ENCODE data around the gene TRPV2.
"Not testable (repeated sequence)": the region's sequence is repeated elsewhere in the genome, so short reads cannot be mapped to it uniquely, and the experiment has no call there.

The TRPV2 gene, protein sequence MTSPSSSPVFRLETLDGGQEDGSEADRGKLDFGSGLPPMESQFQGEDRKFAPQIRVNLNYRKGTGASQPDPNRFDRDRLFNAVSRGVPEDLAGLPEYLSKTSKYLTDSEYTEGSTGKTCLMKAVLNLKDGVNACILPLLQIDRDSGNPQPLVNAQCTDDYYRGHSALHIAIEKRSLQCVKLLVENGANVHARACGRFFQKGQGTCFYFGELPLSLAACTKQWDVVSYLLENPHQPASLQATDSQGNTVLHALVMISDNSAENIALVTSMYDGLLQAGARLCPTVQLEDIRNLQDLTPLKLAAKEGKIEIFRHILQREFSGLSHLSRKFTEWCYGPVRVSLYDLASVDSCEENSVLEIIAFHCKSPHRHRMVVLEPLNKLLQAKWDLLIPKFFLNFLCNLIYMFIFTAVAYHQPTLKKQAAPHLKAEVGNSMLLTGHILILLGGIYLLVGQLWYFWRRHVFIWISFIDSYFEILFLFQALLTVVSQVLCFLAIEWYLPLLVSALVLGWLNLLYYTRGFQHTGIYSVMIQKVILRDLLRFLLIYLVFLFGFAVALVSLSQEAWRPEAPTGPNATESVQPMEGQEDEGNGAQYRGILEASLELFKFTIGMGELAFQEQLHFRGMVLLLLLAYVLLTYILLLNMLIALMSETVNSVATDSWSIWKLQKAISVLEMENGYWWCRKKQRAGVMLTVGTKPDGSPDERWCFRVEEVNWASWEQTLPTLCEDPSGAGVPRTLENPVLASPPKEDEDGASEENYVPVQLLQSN

DNA sequence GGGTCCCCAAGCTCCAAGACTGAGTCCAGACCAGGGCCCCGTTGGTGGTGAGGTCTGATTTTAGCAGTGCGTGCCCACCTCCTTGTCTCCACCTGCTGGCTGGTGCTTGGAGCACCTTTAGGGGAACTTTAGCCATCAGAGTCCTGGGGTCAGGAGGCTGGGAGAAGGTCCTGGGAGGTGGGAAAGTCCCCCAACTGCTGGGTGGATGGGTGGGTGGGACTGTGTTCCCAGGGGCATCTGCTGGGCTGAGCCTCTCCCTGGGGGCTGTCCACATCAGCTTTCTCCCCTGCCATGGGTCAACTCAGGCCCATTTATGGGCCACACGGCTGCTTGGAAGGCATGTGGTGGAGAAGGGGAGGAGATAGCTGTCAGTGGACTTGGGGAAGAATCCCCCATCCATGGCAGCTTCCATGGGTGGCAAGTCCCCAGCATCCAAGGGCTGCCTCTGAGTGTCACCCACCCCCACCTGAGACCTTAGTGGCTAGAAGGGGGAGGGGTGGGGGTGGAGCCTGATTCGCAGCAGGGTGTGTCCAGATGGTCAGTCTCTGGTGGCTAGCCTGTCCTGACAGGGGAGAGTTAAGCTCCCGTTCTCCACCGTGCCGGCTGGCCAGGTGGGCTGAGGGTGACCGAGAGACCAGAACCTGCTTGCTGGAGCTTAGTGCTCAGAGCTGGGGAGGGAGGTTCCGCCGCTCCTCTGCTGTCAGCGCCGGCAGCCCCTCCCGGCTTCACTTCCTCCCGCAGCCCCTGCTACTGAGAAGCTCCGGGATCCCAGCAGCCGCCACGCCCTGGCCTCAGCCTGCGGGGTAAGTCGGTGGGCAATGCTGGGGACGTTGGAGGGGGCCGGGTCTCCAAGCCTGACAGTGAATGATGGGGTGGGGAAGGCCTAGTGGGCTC is at the start of gene TRPV2:
TSS of gene TRPV2 (plus strand) at position 541 of the 894 bp plus-strand sequence. CDS start 2,098 bp downstream, outside the sequence.
- DNase-seq: peak; percentile 57

DNA sequence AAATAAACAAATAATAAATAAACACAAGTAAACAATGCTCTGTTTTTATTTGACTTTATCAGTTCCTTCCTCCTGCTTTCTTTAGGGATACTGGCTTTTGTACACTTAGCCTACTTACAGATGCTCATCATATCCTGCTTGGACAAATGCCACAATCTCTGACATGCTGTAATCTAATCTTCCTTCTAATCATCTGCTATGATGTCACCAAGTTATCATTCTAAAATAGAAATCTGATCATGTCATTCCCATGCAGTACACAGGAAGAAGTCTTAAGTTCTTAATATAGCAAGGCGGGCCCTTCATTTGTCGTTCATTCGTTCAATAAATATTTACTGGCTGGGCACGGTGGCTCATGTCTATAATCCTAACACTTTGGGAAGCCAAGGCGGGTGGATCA is 43.6 kb upstream of the TRPV2 start:
- DNase-seq: no peak

GRCh38 chr17:16374146-16374938 is 41.0 kb upstream of the TRPV2 start:
- DNase-seq: no peak

GRCh38 chr17:16377941-16378341 is 37.4 kb upstream of the TRPV2 start:
- no peak for DNase-seq

DNA sequence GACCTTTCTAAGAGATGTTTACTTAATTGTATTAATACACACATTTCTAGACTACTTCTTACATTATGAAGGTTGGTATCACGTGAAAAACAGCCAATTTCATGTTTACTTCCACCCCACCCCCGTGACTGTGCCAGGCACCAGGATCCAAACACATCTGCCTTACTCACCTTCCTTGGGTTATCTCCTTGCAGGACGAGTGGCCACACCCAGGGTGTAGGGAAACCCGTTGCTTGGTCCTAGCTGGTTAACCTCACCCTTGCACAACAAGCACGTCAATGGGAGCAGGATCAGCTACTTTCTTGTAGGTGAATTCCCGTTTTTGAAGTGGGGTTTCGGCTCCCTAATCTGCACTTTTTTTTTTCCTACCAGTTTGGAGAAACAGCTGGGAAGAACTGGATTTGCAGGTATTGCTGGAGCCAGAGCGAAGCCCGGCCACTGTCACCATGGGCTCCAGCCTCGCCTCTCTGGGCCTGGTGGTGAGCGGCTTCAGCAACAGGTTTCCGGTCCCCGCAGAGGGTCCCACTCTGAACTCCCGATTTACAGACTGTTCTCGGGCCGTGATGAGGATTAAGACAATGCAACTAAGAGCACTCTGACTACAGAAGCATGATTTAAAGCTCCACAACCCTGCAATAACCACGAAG is 36.6 kb upstream of the TRPV2 start:
- DNase-seq: no peak

- DNase-seq: no peak
These were observed 35.7 kb upstream of the TRPV2 start for GRCh38 chr17:16379654-16380053.

- peak; percentile 94 for DNase-seq
These were observed 34.5 kb upstream of the TRPV2 start, which contains the start of gene UBB for GRCh38 chr17:16380640-16381495. Gene UBB (plus strand): TSS chr17:16381091. CDS start chr17:16381908, 817 bp downstream.

DNA sequence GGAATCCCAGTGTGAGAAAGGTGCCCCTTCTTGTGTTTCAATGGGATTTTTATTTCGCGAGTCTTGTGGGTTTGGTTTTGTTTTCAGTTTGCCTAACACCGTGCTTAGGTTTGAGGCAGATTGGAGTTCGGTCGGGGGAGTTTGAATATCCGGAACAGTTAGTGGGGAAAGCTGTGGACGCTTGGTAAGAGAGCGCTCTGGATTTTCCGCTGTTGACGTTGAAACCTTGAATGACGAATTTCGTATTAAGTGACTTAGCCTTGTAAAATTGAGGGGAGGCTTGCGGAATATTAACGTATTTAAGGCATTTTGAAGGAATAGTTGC is 33.9 kb upstream of the TRPV2 start:
- no peak for DNase-seq

GRCh38 chr17:16383216-16383615 is 32.2 kb upstream of the TRPV2 start:
- no peak for DNase-seq

DNA sequence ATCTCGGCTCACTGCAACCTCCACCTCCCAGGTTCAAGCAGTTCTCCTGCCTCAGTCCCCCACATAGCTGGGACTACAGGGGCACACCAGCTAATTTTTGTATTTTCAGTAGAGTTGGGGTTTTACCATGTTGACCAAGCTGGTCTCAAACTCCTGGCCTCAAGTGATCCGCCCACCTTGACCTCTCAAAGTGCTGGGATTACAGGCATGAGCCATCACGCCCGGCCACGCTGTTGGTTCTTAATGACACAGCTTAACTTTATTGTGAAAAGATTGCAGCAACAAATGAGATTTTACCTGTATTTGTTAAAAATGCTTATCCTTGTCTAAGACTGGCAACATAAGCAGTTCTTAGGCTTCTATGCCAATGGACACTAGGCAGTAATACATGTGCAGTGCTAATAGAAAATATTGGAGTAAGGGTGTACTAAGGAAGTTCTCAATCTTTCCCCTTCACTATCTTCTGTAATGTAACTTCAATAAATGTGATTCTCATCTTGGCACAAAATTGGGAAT is 31.5 kb upstream of the TRPV2 start:
- no peak for DNase-seq

DNA sequence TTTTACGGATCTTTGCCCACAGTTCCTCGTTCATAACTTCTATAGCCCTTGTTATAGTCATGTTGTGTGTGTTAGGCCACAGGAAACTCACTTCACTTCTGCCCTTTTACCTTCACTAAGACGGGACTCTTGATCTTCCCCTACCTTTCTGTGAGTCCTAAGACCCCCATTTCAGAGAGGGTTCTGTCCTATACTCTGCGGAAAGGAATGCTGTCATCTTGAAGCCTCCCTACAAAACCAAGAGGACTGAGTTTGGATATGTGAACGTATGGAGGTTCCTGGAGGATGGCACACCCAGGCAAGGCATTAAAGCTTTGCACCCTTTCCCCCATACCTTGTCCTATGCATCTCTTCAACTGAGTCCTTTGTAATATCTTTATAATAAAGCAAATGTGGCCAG is 30.8 kb upstream of the TRPV2 start:
- DNase-seq: no peak

DNA sequence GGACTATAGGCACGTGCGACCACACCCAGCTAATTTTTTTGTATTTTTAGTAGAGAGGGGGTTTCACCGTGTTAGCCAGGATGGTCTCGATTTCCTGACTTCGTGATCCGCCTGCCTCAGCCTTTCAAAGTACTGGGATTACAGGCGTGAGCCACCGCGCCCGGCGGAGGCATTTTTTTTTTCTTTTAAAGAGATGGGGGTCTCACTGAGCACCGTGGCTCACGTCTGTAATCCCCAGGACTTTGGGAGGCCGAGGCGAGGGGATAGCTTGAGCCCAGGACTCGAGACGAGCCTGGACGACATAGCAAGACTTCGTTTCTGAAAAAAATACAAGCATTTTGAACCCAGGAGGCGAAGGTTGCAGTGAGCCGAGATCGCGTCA is 29.3 kb upstream of the TRPV2 start:
- DNase-seq: not testable (repeated sequence)

DNA sequence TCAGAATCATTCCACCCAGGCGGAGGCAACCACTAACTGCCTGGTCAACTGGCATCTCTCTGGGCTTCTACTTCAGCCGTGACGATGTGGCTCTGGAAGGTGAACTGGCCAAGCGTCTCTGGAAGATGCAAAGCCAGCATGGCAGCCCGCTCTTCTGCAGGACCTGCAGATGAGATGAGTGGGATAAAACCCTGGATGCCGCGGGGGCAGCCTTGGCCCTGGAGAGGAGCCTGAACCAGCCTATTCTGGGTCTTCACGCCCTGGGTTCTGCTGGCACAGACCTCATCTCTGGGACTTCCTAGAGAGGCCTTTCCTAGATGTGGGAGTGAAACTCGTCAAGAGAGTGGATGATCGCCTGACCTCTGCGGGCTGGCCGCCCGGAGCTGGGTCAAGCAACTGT is 23.9 kb upstream of the TRPV2 start:
- no peak for DNase-seq

- DNase-seq: not testable (repeated sequence)
These were observed 22.9 kb upstream of the TRPV2 start for GRCh38 chr17:16392491-16392890.

- not testable (repeated sequence) for DNase-seq
These were observed 19.5 kb upstream of the TRPV2 start for GRCh38 chr17:16395887-16396286.

GRCh38 chr17:16396693-16397092 is 18.7 kb upstream of the TRPV2 start:
- not testable (repeated sequence) for DNase-seq

- DNase-seq: no peak
These were observed 16.8 kb upstream of the TRPV2 start for GRCh38 chr17:16398270-16399267.

DNA sequence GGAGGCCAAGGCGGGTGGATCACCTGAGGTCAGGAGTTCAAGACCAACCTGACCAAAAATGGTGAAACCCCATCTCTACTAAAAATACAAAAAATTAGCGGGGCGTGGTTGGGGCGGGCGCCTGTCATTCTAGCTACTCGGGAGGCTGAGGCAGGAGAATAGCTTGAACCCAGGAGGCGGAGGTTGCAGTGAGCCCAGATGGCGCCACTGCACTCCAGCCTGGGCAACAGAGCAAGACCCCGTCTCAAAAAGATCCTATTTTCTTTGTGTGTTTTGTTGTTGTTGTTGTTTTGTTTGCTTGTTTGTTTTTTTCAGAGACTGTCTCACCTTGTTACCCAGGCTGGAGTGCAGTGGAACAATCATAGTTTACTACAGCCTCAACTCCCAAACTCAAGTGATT is 11.5 kb upstream of the TRPV2 start:
- not testable (repeated sequence) for DNase-seq

Data from activated gamma-delta T cell treated with Interleukin-2 at 50 U/mL for 16 hours (primary cell).